ENCODE measurements around the gene ZNF469. TPM values are rescaled to one million over a fixed set of nuclear protein-coding genes. Genes with fewer than 3 reads are reported as not detected.

ZNF469 gene
- total RNA-seq, 2 donors from 2014 or later: 2.9 to 6.2 TPM

GRCh38 chr16:88355389-88356123, 27.2 kb upstream of the ZNF469 start:
- DNase-seq (ENCODE audit: low spot score): peak; percentile 74
- intact Hi-C loops (cut with DNase I): no loop called here

- DNase-seq (ENCODE audit: low spot score): peak; percentile 57
- intact Hi-C loops (cut with DNase I): no loop called here
Measured at GRCh38 chr16:88356124-88356726, 26.5 kb upstream of the ZNF469 start.

- DNase-seq (ENCODE audit: low spot score): peak; percentile 72
- intact Hi-C loops (cut with DNase I): no loop called here
Measured at GRCh38 chr16:88356727-88357199, 26.0 kb upstream of the ZNF469 start.

- peak; percentile 63 for DNase-seq (ENCODE audit: low spot score)
- intact Hi-C loops (cut with DNase I): no loop called here
Measured at GRCh38 chr16:88357317-88358022, 25.3 kb upstream of the ZNF469 start.

- intact Hi-C loops (cut with DNase I): no loop called here
Measured at GRCh38 chr16:88358023-88358420, 24.7 kb upstream of the ZNF469 start.

GRCh38 chr16:88359008-88359407, 23.8 kb upstream of the ZNF469 start:
- peak; percentile 22 for DNase-seq (ENCODE audit: low spot score)
- intact Hi-C loops (cut with DNase I): no loop called here

More at GRCh38 chr16:88358023-88358420, 24.7 kb upstream of the ZNF469 start:
- peak; percentile 64 for DNase-seq (ENCODE audit: low spot score)

- intact Hi-C loops (cut with DNase I): loop anchor here in 1 of 2 donors (1.0 kb wide), 1 partner anchor 28 kb away; no protein-coding TSS in a partner anchor
- peak; percentile 47 for DNase-seq (ENCODE audit: low spot score)
Measured at GRCh38 chr16:88360401-88360800, 22.4 kb upstream of the ZNF469 start.

GRCh38 chr16:88360999-88361398, 21.8 kb upstream of the ZNF469 start:
- DNase-seq (ENCODE audit: low spot score): no peak
- intact Hi-C loops (cut with DNase I): loop anchor here in 1 of 2 donors (1.0 kb wide), 1 partner anchor 27 kb away; no protein-coding TSS in a partner anchor

- DNase-seq (ENCODE audit: low spot score): peak; percentile 5
- intact Hi-C loops (cut with DNase I): no loop called here
Measured at GRCh38 chr16:88361775-88362174, 21.0 kb upstream of the ZNF469 start.

GRCh38 chr16:88363239-88363891, 19.4 kb upstream of the ZNF469 start:
- peak; percentile 17 for DNase-seq (ENCODE audit: low spot score)
- intact Hi-C loops (cut with DNase I): no loop called here

GRCh38 chr16:88365244-88365865, 17.4 kb upstream of the ZNF469 start:
- peak; percentile 57 for DNase-seq (ENCODE audit: low spot score)
- intact Hi-C loops (cut with DNase I): no loop called here

- no peak for DNase-seq (ENCODE audit: low spot score)
- intact Hi-C loops (cut with DNase I): no loop called here
Measured at GRCh38 chr16:88366032-88366703, 16.6 kb upstream of the ZNF469 start.

GRCh38 chr16:88366704-88367047, 16.1 kb upstream of the ZNF469 start:
- DNase-seq (ENCODE audit: low spot score): peak; percentile 5
- intact Hi-C loops (cut with DNase I): no loop called here

GRCh38 chr16:88367560-88367959, 15.2 kb upstream of the ZNF469 start:
- intact Hi-C loops (cut with DNase I): no loop called here
- DNase-seq (ENCODE audit: low spot score): peak; percentile 50

GRCh38 chr16:88368036-88368435, 14.7 kb upstream of the ZNF469 start:
- DNase-seq (ENCODE audit: low spot score): peak; percentile 65
- intact Hi-C loops (cut with DNase I): no loop called here

- peak; percentile 69 for DNase-seq (ENCODE audit: low spot score)
- intact Hi-C loops (cut with DNase I): no loop called here
Measured at GRCh38 chr16:88368994-88369393, 13.8 kb upstream of the ZNF469 start.

GRCh38 chr16:88369447-88370008, 13.2 kb upstream of the ZNF469 start:
- intact Hi-C loops (cut with DNase I): no loop called here
- peak; percentile 74 for DNase-seq (ENCODE audit: low spot score)

- DNase-seq (ENCODE audit: low spot score): peak; percentile 43
Measured at GRCh38 chr16:88370365-88370764, 12.4 kb upstream of the ZNF469 start.

More at GRCh38 chr16:88370365-88370764, 12.4 kb upstream of the ZNF469 start:
- intact Hi-C loops (cut with DNase I): no loop called here

Data from posterior vena cava (tissue), 2 donors.